Endometrial microvascular endothelial cells (primary cell): ENCODE data around the gene RSPH10B2. TPM values are rescaled to one million over a fixed set of nuclear protein-coding genes. Genes with fewer than 3 reads are reported as not detected.
"Not testable (repeated sequence)": the region's sequence is repeated elsewhere in the genome, so short reads cannot be mapped to it uniquely, and the experiment has no call there.

Experiments
- in situ Hi-C: cut with HindIII; loops from 2 replicates; pipeline ENCODE4 v1.10.0; 2017; ENCODE audit warnings: low sequenced_read_pairs, low pct_unique_long_range_greater_than_20kb; ENCODE audit errors: inconsistent ontology term
- total RNA-seq: library from RNA; depleted of rRNA; stranded (reverse); fragments of >200 nt; gene quantifications from one replicate; pipeline ENCODE4 v1.2.3, GENCODE V29; 2015; ENCODE audit errors: inconsistent ontology term

RSPH10B2 gene
- total RNA-seq, 1 donor from 2014 or later, result not detected

DNA sequence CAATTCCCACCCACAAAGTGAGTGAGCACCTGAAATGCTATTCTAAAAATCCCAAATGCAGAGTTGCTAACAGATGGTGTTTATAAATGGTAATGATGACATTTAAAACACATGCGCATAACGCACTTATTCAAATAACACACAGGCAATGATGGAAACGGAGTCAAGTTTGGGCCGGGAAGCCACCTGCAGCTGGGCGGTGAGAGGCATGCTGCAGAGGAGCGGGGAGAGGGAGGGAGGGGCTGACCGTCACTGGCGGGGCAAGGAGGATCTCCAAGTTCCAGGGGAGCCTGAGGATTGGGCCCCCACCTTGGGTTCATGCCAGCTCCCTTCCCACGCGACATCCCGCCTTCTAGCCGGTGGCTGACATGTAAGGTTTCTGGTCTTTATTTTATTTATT lies 7.3 kb downstream of the RSPH10B2 start:
- in situ Hi-C loops, result not testable (repeated sequence)

- in situ Hi-C loops, result not testable (repeated sequence)
Measured at GRCh38 chr7:6781581-6781980, 27.7 kb downstream of the RSPH10B2 start.

DNA sequence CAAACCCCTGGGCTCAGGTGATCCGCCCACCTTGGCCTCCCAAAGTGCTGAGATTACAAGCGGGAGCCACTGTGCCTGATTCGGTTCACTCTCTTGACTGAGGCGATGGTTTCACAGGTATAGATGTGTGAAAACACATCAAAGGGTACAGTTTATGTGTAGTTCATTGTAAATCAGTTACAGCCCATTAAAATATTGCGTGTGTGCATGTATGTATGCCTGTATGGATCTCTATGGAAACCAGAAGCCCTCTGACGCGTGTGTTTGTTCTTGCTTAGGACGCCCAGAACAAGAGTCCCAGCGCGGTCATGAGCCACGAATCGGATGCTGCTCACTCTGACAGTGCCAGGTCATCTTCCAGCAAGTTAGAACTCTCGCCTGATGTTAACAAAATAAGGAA lies 35.5 kb downstream of the RSPH10B2 start:
- in situ Hi-C loops, result not testable (repeated sequence)

DNA sequence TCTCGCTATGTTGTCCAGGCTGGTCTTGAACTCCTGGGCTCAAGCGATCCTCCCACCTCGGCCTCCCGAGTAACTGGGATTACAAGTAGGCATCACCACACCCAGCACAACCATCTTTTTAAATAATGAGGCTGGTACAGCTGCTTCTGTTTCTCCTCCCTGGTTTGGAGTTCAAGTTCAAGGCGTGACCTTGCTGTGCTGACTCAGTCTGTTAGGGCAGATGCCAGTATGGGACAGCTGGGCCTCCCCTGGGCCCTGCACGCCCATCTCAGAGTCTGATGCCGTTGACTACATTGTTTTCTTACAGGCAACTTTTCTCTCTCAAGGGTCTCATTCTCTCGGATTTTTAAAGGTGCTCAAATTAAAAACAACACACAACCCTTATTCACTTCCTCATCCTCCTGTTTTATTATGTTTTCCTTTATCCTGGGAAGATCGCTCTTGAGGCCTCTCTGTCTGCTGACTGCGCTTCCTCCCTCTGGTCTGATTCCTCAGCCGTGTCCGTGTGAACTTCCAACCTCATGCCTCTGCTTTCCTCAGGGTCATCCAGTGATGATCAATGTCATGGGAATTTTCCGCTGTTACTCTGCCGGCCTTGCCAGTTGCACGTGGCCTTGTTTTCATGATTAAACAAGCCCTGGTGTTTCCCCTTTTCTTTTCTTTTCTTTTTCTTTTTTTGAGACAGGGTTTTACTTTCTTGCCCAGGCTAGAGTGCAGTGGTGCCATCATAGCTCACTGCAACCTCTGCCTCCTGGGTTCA lies 38.4 kb downstream of the RSPH10B2 start:
- in situ Hi-C loops, result not testable (repeated sequence)

- in situ Hi-C loops, result not testable (repeated sequence)
Measured at GRCh38 chr7:6794276-6794675, 40.4 kb downstream of the RSPH10B2 start.

DNA sequence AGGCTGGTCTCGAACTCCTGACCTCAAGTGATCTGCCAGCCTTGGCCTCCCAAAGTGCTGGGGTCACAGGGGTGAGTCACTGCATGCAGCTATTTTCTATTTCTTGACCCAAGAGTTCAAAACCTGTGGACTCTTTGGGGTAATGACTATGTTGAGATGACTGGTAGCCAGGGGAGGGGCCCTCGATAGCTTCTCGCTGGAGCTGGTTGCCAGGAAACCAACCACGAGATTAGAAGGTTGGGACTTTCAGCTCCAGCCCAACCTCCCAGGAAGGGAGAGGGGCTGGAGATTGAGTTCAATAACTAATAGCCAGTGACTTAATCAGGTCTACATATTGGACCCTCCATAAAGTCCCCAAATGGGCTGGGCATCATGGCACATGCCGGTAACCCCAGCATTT lies 43.3 kb downstream of the RSPH10B2 start:
- in situ Hi-C loops, result not testable (repeated sequence)

GRCh38 chr7:6798047-6798446 lies 44.1 kb downstream of the RSPH10B2 start:
- in situ Hi-C loops, result not testable (repeated sequence)

GRCh38 chr7:6799887-6800286 lies 46.0 kb downstream of the RSPH10B2 start:
- in situ Hi-C loops, result not testable (repeated sequence)

- in situ Hi-C loops, result not testable (repeated sequence)
Measured at GRCh38 chr7:6800331-6800730, 46.4 kb downstream of the RSPH10B2 start.

GRCh38 chr7:6807393-6807918 lies 53.6 kb downstream of the RSPH10B2 start:
- in situ Hi-C loops, result not testable (repeated sequence)

DNA sequence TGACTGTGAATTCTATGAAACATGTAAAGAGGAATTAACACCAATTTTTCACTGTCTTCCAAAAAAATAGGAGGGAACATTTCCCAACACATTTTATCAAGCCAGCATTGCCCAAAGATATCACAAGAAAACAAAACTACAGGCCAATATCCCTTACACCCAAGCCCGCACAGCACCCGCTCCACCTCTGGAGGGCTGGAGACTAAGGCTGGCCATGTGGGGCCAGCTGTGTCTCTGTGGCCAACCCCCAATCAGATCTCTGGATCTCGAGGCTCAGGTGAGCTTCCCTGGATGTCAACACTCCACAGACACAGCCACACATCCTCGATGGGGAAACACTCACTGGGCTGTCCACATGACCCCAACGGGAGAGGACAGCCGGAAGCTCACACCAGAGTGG lies 54.1 kb downstream of the RSPH10B2 start:
- in situ Hi-C loops, result not testable (repeated sequence)

DNA sequence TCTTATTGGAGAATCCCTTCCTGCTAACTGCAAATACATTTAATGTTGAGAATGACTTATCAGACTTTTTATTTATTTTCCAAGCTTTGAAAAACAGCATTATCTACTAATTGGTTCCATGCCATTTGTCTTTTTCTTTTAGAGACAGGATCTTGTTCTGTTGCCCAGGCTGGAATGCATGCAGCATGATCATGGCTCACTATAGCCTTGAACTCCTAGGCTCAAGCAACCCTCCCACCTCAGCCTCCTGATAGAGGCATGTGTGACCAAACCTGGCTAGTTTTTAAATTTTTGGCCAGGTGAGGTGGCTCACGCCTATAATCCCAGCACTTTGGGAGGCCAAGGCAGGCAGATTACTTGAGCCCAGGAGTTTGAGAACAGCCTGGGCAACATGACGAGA lies 59.1 kb downstream of the RSPH10B2 start:
- in situ Hi-C loops, result not testable (repeated sequence)

GRCh38 chr7:6815470-6815869 lies 61.6 kb downstream of the RSPH10B2 start:
- in situ Hi-C loops, result not testable (repeated sequence)

DNA sequence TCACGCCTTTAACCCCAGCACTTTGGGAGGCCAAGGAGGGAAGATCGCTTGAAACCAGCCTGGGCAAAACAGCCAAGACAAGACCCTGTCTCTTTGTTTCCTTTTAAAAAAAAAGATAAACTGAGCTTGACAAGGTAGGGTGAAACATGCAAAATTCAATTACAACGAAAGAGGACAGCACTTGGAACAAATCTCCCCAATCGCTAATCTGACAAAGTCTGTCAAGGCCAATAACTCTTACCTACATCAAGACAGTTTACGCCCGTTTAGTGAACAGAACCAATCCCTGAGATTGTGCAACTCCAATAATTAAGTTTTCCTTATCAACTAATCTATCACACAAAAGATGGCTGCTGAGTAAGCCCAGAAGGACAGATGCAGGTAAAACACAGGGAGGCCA lies 67.7 kb downstream of the RSPH10B2 start:
- in situ Hi-C loops, result not testable (repeated sequence)

GRCh38 chr7:6825236-6826125 lies 71.6 kb downstream of the RSPH10B2 start:
- in situ Hi-C loops, result not testable (repeated sequence)

DNA sequence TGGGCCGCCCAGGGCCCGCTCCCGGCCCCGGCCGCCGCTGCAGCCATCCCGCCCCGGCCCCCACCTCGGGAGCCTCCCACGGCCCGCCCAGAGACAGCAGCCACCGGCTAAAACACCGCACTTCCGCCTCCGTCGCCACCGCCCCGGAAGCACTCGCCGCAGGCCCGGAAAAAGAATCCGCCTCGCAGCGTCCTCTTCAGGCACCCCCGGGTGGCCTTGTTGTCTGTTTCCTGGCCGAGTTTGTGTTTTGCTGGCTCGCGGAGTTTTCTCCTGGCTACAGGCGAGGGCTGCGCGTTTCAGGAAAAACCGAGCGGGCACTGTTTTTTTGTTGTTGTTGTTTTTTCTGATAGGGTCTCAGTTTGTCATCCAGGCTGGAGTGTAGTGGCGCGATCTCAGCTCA lies 72.2 kb downstream of the RSPH10B2 start, which contains the start of gene CCZ1B:
CCZ1B (minus strand) TSS at position 125 of the 400 bp plus-strand sequence; CDS start at position 47, 78 bp downstream.
- in situ Hi-C loops, result not testable (repeated sequence)

- in situ Hi-C loops, result not testable (repeated sequence)
Measured at GRCh38 chr7:6827180-6827579, 73.3 kb downstream of the RSPH10B2 start.

- in situ Hi-C loops, result not testable (repeated sequence)
Measured at GRCh38 chr7:6829616-6830015, 75.7 kb downstream of the RSPH10B2 start.

DNA sequence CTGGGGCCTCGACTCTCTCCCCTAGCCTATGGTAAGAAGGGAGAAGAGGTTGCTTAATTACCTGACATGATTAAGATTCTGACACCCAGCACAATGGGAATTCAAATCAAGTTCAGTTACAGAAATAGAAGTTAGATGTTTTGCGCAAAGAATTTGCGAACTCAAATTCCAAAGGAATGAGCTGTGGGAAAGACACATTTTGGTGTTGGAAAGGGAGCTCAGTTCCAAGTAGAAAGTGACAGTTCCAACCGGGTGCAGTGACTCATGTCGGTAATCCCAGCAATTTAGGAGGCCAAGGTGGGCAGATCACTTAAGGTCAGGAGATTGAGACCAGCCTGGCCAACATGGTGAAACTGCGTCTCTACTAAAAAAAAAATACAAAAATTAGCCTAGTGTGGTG lies 76.1 kb downstream of the RSPH10B2 start:
- in situ Hi-C loops, result not testable (repeated sequence)
